PC-3 (cell line): Measurements from ENCODE around the gene CDC25B. TPM values are rescaled to one million over a fixed set of nuclear protein-coding genes. Genes with fewer than 3 reads are reported as not detected.
A peak's percentile ranks its signal among the peaks of the same experiment; 100 is the strongest.

Experiments used
- ATAC-seq: fragments of 200-7000 bp; cut with Tn5 transposase; 2 replicates; pipeline ENCODE4 v1.9.1; 2020; ENCODE audit warnings: mild to moderate bottlenecking, moderate library complexity
- BruUV-seq: library from RNA; stranded (reverse); fragments of 400-500 nt; replicated peaks from 2 replicates; lab custom pipeline; 2021; lab: Mats Ljungman, UMichigan
- CTCF ChIA-PET: fragments of 300-600 bp; sonication (Branson Sonifier 250); formaldehyde crosslinking; loops from one replicate; lab custom pipeline; 2022; ENCODE audit warnings: antibody characterized with exemption; lab: Charles Lee
- POLR2A ChIA-PET: fragments of 300-600 bp; sonication (Branson Sonifier 250); formaldehyde crosslinking; loops from one replicate; lab custom pipeline; 2022; ENCODE audit warnings: antibody characterized with exemption; ENCODE audit not compliant: unreplicated experiment; lab: Charles Lee
- DNase-seq: peaks from one replicate; pipeline ENCODE4 v3.0.0-alpha.2; 2015
- H2AFZ ChIP-seq: fragments of 300-600 bp; sonication (generic); 2 replicates; pipeline ENCODE4 v1.6.0; 2016; ENCODE audit warnings: antibody characterized with exemption, low read length
- H3F3A ChIP-seq: fragments of 300-600 bp; sonication (generic); one replicate; pipeline ENCODE4 v1.6.0; 2017; ENCODE audit warnings: antibody characterized with exemption, low read length, control low read depth, mild to moderate bottlenecking; ENCODE audit not compliant: unreplicated experiment
- H3K27ac ChIP-seq: fragments of 300-600 bp; sonication (generic); 2 replicates; pipeline ENCODE4 v1.5.1; 2016; ENCODE audit warnings: mild to moderate bottlenecking, low read length
- H3K27me3 ChIP-seq: fragments of 300-600 bp; sonication (generic); 2 replicates; pipeline ENCODE4 v1.6.1; 2016; ENCODE audit warnings: low read length, mixed read lengths
- H3K36me3 ChIP-seq: fragments of 300-600 bp; sonication (generic); 2 replicates; pipeline ENCODE4 v1.6.1; 2016; ENCODE audit warnings: low read depth, mixed run types, low read length, mixed read lengths
- H3K4me1 ChIP-seq: fragments of 300-600 bp; sonication (generic); 2 replicates; pipeline ENCODE4 v1.5.1; 2016; ENCODE audit warnings: low read length; ENCODE audit not compliant: insufficient read depth
- H3K4me2 ChIP-seq: fragments of 300-600 bp; sonication (generic); 2 replicates; pipeline ENCODE4 v1.6.0; 2016; ENCODE audit warnings: low read length
- H3K4me3 ChIP-seq: fragments of 300-600 bp; sonication (generic); 2 replicates; pipeline ENCODE4 v1.5.1; 2016; ENCODE audit warnings: mild to moderate bottlenecking, low read length, mixed read lengths
- H3K79me2 ChIP-seq: fragments of 300-600 bp; sonication (generic); 2 replicates; pipeline ENCODE4 v1.6.1; 2017; ENCODE audit warnings: low read length, mixed read lengths
- H3K9ac ChIP-seq: fragments of 300-600 bp; sonication (generic); 2 replicates; pipeline ENCODE4 v1.6.0; 2016; ENCODE audit warnings: mild to moderate bottlenecking, low read length
- H3K9me2 ChIP-seq: fragments of 300-600 bp; sonication (generic); replicated peaks from 2 replicates; pipeline ENCODE4 v1.6.1; 2016; ENCODE audit warnings: mixed run types, low read length, mixed read lengths
- H3K9me3 ChIP-seq: fragments of 300-600 bp; sonication (generic); 2 replicates; pipeline ENCODE4 v1.6.1; 2016; ENCODE audit warnings: low read length, mixed read lengths
- H4K20me1 ChIP-seq: fragments of 300-600 bp; sonication (generic); 2 replicates; pipeline ENCODE4 v1.6.1; 2016; ENCODE audit warnings: low read length, mixed read lengths
- CTCF ChIP-seq: fragments of 300-600 bp; sonication (generic); conservative IDR thresholded peaks from 2 replicates; pipeline ENCODE4 v1.5.1; 2017; ENCODE audit warnings: antibody characterized with exemption, low read depth, mild to moderate bottlenecking, low read length
- EZH2 ChIP-seq: fragments of 300-600 bp; sonication (generic); IDR thresholded peaks from one replicate; pipeline ENCODE4 v1.6.1; 2017; ENCODE audit warnings: antibody characterized with exemption, mild to moderate bottlenecking, low read length; ENCODE audit not compliant: unreplicated experiment
- EZH2phosphoT487 ChIP-seq: fragments of 300-600 bp; sonication (generic); IDR thresholded peaks from 2 replicates; pipeline ENCODE4 v1.6.1; 2018; ENCODE audit warnings: mild to moderate bottlenecking, antibody characterized with exemption, low read length, borderline replicate concordance
- intact Hi-C: fragments of 100-400 bp; cut with micrococcal nuclease; formaldehyde crosslinking; loops from 2 replicates; pipeline ENCODE4 v1.9.0; 2023
- total RNA-seq: library from RNA; depleted of rRNA; stranded (reverse); fragments of >200 nt; gene quantifications from 2 replicates; pipeline ENCODE4 v1.2.3, GENCODE V29; 2014

The CDC25B gene
- total RNA-seq, 1 experiment from 2014 or later = 89.7 TPM

GRCh38 chr20:3783511-3784195 is 12.5 kb upstream of the CDC25B start:
- Histone ChIP-seq H3K4me1 (peaks cover 39% of the 10 kb centered on the region), H3K4me3 (peak overlapping the region; percentile 12; the same call in 1 of the 2 replicates), H3K27ac (no peak overlapping the region), H3K4me2 (peak overlapping the region; percentile 98), H3K9ac (no peak overlapping the region), H2AFZ (no peak overlapping the region), H3K79me2 (peaks cover 40% of the 10 kb centered on the region), H3K9me3 (no peaks in the 10 kb centered on the region), H3K9me2 (no peaks in the 10 kb centered on the region), H3F3A (peaks cover 12% of the 10 kb centered on the region), H3K27me3 (no peaks in the 10 kb centered on the region), H3K36me3 (0 out of 2 replicates have a peak, but pooled peaks cover 3% of the 10 kb centered on the region), H4K20me1 (peaks cover 28% of the 10 kb centered on the region)
- TF ChIP-seq CTCF (0 out of 2 replicates have a peak, but pooled peaks have one; percentile 1), EZH2 (no peak), EZH2phosphoT487 (no peak)
- ChIA-PET POLR2A (no interaction called here), CTCF (interaction anchor here (0.6 kb wide), 1 partner anchor 28 kb away, joined by 3 read pairs; no protein-coding TSS in a partner anchor)
- DNase-seq = no peak
- intact Hi-C loops = no loop called here
- ATAC-seq = no peak
- no TSS peak for BruUV-seq

- Histone ChIP-seq H3F3A (peaks cover 12% of the 10 kb centered on the region), H3K9me2 (no peaks in the 10 kb centered on the region), H3K9ac (no peak overlapping the region), H3K79me2 (peaks cover 40% of the 10 kb centered on the region), H4K20me1 (peaks cover 28% of the 10 kb centered on the region), H3K4me2 (peak overlapping the region; percentile 98), H3K36me3 (0 out of 2 replicates have a peak, but pooled peaks cover 3% of the 10 kb centered on the region), H3K9me3 (no peaks in the 10 kb centered on the region), H3K27ac (no peak overlapping the region), H2AFZ (no peak overlapping the region), H3K4me3 (peak overlapping the region; percentile 73), H3K27me3 (no peaks in the 10 kb centered on the region), H3K4me1 (peaks cover 41% of the 10 kb centered on the region)
- no peak for TF ChIP-seq CTCF
- TF ChIP-seq EZH2phosphoT487 = no peak
- TF ChIP-seq EZH2 = no peak
- DNase-seq (no peak), ATAC-seq (no peak)
- intact Hi-C loops = no loop called here
- TSS peak; percentile 76 for BruUV-seq
- ChIA-PET CTCF (interaction anchor here (0.6 kb wide), 1 partner anchor 28 kb away, joined by 3 read pairs; no protein-coding TSS in a partner anchor), POLR2A (no interaction called here)
These were observed 11.8 kb upstream of the CDC25B start for GRCh38 chr20:3784216-3784853.
